HFF-Myc (cell line): ENCODE results near the gene DGKQ.

Experiments
- DNase-seq: peaks from one replicate; pipeline ENCODE4 v3.0.0-alpha.2; 2011; ENCODE audit warnings: low read depth; ENCODE audit errors: extremely low read depth
- H3K4me3 ChIP-seq: replicated peaks from 2 replicates; pipeline ENCODE4 v1.5.1; 2011; ENCODE audit warnings: low read depth, mild to moderate bottlenecking, control low read depth, low read length
- TF ChIP-seq, protein P1 (sequence below): IDR thresholded peaks from 2 replicates; pipeline ENCODE4 v1.5.1; 2012; ENCODE audit warnings: mild to moderate bottlenecking, low read depth, low read length, control low read depth; ENCODE audit errors: missing control alignments

DGKQ gene

GRCh38 chr4:1019320-1019719 is 46.0 kb upstream of the DGKQ start:
- no peak overlapping the region for H3K4me3 ChIP-seq
- DNase-seq, result no peak
- TF ChIP-seq, protein P1, sequence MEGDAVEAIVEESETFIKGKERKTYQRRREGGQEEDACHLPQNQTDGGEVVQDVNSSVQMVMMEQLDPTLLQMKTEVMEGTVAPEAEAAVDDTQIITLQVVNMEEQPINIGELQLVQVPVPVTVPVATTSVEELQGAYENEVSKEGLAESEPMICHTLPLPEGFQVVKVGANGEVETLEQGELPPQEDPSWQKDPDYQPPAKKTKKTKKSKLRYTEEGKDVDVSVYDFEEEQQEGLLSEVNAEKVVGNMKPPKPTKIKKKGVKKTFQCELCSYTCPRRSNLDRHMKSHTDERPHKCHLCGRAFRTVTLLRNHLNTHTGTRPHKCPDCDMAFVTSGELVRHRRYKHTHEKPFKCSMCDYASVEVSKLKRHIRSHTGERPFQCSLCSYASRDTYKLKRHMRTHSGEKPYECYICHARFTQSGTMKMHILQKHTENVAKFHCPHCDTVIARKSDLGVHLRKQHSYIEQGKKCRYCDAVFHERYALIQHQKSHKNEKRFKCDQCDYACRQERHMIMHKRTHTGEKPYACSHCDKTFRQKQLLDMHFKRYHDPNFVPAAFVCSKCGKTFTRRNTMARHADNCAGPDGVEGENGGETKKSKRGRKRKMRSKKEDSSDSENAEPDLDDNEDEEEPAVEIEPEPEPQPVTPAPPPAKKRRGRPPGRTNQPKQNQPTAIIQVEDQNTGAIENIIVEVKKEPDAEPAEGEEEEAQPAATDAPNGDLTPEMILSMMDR, result no peak

DNA sequence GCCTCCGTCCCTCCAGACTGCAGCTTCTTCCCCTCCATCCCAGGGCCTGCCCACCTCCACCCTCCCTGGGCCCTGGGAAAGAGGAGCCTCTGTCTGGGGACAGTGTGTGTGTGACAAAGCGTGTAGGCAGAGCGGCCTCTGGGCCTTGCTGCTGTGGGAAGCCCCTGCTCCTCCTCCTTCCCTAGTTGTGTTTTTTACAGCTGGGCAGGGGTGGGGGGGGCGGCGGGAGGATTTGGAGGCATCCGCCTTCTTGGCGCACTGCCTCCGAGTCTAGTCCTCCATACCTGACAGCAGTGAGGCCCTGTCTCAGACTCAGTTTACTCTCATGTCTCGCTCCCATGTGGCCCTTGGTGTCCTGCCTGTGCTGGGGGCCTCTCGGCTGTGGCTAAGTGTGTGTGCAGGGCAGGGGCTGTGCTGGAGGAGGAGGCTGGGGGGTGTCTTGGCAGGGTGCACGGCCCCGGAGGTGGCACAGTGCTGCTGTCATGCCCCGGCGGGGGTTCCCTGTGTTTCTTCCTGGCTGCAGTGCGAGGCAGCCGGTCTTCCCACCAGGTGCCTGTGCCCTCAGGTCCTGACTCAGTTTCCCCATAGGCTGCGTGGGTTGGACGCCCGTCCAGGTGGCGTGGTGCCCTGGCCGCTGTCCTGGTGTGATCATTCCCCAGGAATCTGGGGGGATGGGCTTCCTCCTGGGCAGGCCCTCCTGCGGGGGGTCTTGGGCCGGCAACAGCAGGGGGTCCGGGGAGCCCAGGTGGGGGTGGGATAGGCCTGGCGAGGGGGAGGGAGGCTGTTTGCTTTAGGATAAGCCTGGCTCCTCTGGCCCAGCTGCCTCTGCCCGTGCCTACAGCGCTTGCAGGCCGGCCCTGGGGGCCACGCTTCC is 45.0 kb upstream of the DGKQ start:
- no peak overlapping the region for H3K4me3 ChIP-seq
- TF ChIP-seq, protein P1, result no peak
- no peak for DNase-seq

DNA sequence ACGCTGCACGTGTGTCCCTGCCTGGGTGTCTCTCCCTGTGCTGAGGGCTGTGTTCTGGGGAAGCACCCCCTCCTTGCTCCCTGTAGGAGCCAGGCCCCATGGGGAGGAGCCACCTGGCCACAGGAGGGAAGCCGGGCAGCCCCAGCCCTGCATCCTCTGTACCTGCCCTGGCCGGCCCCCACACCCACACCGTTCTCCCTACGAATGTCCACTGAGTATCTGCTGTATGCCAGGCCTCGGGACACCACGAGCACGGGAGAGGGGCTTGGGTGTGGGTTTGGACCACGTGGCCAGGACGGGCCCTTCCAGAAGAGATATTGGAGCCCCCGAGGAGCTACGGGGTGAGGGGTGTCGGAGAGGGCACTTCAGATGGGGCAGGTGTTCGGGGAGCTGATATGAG is 44.3 kb upstream of the DGKQ start:
- TF ChIP-seq, protein P1, result no peak
- H3K4me3 ChIP-seq, result no peak overlapping the region
- DNase-seq, result no peak

DNA sequence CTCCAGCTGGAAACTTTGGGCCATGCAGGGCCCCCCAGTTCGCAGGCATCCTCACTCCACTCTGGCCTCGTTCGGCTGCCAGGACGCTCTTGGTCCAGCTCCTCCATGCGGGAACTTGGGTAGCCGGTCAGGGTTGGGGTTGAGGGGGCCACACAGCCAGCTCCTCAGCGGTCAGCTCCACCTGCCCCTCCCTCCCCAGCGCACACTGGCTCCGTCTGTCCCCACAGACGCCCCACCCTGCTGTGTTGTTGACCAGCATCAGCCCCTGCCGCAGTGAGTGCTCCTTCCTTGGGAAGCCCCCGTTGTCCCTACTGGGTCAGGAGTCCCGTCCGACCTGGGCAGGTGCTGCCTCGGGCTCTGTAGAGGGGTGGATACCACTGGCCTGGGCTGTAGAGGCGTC is 43.8 kb upstream of the DGKQ start:
- no peak overlapping the region for H3K4me3 ChIP-seq
- TF ChIP-seq, protein P1, result no peak
- no peak for DNase-seq

- no peak for DNase-seq
- TF ChIP-seq, protein P1, result no peak
- no peak overlapping the region for H3K4me3 ChIP-seq
Measured at GRCh38 chr4:1015746-1016145, 42.4 kb upstream of the DGKQ start.

- H3K4me3 ChIP-seq, result no peak overlapping the region
- TF ChIP-seq, protein P1, result no peak
- DNase-seq, result no peak
Measured at GRCh38 chr4:1015179-1015578, 41.8 kb upstream of the DGKQ start.
